ENCODE data around the gene NMNAT2.

NMNAT2 gene

DNA sequence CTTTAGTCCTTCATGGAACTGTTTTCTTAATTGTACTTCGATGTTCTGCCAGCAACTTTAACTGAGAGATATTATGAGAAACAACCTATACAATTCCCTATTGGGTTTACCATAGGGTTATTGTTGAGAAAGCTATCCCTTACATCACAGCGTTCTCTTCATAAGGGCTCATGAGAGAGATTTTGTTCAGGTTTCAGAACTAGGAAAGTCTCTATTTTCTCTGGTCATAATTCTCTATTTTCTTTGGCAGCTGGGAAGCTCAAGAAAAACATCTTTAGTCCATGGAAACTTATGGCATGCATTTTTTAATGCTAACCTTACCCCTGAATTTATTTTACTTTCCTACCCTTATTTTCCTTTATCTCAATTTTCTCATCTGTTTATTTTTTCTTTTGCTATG, 38.2 kb downstream of the NMNAT2 start:
- CTCF ChIA-PET = no interaction called here
- TF ChIP-seq, protein P1, sequence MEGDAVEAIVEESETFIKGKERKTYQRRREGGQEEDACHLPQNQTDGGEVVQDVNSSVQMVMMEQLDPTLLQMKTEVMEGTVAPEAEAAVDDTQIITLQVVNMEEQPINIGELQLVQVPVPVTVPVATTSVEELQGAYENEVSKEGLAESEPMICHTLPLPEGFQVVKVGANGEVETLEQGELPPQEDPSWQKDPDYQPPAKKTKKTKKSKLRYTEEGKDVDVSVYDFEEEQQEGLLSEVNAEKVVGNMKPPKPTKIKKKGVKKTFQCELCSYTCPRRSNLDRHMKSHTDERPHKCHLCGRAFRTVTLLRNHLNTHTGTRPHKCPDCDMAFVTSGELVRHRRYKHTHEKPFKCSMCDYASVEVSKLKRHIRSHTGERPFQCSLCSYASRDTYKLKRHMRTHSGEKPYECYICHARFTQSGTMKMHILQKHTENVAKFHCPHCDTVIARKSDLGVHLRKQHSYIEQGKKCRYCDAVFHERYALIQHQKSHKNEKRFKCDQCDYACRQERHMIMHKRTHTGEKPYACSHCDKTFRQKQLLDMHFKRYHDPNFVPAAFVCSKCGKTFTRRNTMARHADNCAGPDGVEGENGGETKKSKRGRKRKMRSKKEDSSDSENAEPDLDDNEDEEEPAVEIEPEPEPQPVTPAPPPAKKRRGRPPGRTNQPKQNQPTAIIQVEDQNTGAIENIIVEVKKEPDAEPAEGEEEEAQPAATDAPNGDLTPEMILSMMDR (IDR thresholded peaks at IDR 0.05; ENCODE audit: insufficient read depth, low read length, missing control alignments) = no peak
- H3K4me3 ChIP-seq (ENCODE audit: low read depth, low read length) = no peak overlapping the region
- no peak for DNase-seq (ENCODE audit: low read depth, low spot score)
- POLR2A ChIA-PET = no interaction called here

DNA sequence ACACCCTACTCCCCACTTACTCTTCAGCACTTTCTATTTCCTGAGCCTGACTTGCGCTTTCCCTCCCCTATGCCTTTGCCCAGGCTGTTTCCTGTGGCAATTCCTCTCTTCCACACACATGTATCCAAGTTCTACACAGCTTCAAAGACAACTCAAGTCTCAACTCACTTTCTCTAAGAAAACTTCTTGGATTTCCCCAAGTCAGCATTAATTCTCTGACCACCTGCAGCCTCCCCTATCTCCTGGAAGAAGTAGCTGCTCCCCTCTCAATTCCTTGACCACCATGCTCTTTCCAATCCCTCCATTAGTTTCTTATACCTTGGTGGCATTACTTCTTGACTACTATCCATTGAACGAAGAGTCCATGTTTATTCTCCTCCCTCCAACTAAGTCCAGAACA, 42.8 kb downstream of the NMNAT2 start:
- DNase-seq (ENCODE audit: low read depth, low spot score) = no peak
- no peak overlapping the region for H3K4me3 ChIP-seq (ENCODE audit: low read depth, low read length)
- CTCF ChIA-PET = no interaction called here
- TF ChIP-seq, protein P1 (IDR thresholded peaks at IDR 0.05; ENCODE audit: insufficient read depth, low read length, missing control alignments) = no peak
- POLR2A ChIA-PET = no interaction called here

DNA sequence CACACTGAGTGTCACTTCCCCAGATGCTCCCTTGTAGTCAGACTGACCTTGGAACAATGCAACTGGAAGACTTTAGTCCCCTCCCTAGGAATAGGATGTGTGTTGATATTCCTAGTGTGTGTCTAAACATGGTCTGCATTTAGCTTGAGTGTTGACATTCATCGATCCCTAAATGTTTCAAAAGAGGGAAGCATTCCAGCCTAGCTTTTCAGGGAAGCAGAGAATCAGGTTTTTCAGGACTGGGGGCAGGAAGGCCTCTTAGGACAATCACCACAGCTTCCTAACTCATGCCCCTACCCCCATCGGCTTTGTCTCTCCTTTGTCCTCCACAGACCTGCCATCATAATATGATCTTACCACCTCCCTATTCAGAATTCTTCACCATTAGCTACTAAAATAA, 43.4 kb downstream of the NMNAT2 start:
- ChIA-PET POLR2A (no interaction called here), CTCF (no interaction called here)
- TF ChIP-seq, protein P1 (IDR thresholded peaks at IDR 0.05; ENCODE audit: insufficient read depth, low read length, missing control alignments) = no peak
- DNase-seq (ENCODE audit: low read depth, low spot score) = no peak
- H3K4me3 ChIP-seq (ENCODE audit: low read depth, low read length) = no peak overlapping the region

DNA sequence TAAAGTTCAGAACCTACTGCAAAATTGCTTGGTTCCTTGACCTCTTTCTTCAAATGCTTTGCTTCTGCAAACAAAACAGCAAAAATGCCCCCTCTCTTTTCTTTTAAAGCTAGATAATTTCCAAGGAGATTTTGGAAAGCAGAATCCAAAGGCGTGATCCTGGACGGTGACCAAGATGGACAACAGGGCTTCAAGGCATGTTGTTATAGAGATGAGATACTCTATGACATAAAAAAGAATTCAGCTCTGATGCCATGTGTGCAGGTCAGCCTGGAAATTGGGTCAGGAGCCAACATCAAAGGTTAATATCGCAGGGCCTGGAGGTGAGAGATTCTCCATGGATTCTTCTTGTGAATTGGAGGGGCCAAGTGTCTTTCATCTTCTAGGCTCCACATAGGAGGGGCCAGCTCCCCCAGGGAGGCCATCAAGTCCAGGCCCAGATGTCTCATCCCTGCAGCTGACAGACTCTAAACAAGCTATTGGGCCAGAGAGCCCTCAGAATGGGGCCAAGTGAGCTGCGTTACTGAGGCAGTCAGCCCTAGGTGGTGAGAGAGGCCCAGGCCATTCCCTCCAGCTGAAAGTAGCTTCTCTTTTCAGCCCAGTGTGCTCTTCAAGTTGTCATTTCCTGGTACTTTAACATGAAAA, 45.5 kb downstream of the NMNAT2 start:
- DNase-seq (ENCODE audit: low read depth, low spot score) = no peak
- no peak overlapping the region for H3K4me3 ChIP-seq (ENCODE audit: low read depth, low read length)
- CTCF ChIA-PET = no interaction called here
- POLR2A ChIA-PET = no interaction called here
- TF ChIP-seq, protein P1 (IDR thresholded peaks at IDR 0.05; ENCODE audit: insufficient read depth, low read length, missing control alignments) = no peak

DNA sequence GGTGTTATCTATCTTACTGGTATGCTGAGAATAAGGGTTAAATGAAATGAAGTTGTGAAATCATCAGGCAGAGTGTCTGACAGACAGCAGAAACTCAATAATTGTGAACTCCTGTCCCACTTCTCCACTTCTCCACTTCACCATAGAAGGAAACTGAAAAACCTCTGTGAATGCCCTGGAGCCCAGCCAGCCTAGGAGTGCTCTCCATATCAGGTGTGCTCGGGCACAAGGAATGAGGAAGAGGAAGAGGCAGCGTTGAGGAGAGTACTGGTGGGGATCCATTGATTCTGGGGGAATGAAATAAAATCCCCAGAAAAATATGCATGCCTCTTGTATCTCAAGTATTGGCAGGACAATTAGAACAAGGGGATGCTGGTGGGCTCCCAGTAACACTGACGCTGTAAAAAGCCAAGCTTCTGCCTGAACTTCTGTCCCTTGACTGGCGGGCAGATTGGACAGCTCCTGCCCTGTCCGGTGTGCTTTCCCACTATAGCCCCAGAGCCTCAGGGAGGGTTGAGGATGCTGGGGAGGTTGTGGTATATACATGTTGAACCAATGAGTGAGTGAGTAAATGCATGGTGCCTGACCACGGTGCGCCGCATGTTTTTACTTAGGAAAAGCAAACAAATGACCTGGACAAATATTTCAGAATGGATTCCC, 47.7 kb downstream of the NMNAT2 start:
- POLR2A ChIA-PET = no interaction called here
- CTCF ChIA-PET = no interaction called here
- TF ChIP-seq, protein P1 (IDR thresholded peaks at IDR 0.05; ENCODE audit: insufficient read depth, low read length, missing control alignments) = no peak
- no peak overlapping the region for H3K4me3 ChIP-seq (ENCODE audit: low read depth, low read length)
- no peak for DNase-seq (ENCODE audit: low read depth, low spot score)

DNA sequence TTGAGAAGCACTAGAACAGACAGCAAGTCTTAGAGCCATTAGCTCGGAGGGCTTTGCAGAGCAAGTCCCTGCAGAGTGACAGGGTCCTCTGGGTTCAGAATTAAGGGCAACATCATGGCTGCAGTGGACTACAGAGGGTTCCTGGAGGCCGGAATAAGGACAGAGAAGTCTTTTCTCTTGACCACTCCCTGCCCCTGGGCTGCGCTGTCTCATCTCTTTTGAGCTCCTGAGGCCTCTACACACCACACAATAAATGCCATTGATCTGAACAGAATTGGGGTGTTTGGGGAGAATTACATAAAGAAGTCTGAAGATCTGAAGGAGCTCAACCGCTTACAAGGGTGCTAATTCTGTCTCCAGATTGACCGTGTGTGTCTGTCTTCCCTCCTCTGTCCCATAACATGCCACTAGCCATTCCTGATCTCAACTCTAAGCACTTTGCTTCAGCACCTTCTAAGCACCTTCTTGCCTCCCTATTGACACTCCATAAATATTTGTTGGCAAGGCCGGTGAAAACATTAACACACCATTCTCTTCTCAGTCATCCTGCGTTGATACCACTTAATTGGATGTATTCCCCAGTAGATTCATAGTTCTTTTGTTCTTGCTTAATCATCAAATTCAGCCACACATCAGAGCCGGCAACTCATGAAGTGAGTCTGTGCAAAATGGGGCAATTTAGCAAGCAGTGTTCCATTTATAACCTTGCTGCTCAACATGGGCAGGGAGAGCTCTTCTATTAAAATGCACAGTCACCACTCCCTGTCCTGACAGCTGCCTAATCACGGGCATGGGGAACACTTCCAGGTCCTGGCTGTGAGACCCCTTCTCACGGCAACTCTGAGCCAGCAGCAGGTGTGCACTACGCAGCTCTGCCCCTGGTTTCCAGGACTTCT, 49.7 kb downstream of the NMNAT2 start:
- TF ChIP-seq, protein P1 (IDR thresholded peaks at IDR 0.05; ENCODE audit: insufficient read depth, low read length, missing control alignments) = no peak
- ChIA-PET POLR2A (no interaction called here), CTCF (no interaction called here)
- no peak overlapping the region for H3K4me3 ChIP-seq (ENCODE audit: low read depth, low read length)
- no peak for DNase-seq (ENCODE audit: low read depth, low spot score)

Data from AG04449 (cell line).